Measurements from ENCODE around the gene PTPN1. TPM values are rescaled to one million over a fixed set of nuclear protein-coding genes. Genes with fewer than 3 reads are reported as not detected.
"Not testable (repeated sequence)": the region's sequence is repeated elsewhere in the genome, so short reads cannot be mapped to it uniquely, and the experiment has no call there.

The PTPN1 gene
- total RNA-seq, 1 donor from 2014 or later: 43.8 TPM

DNA sequence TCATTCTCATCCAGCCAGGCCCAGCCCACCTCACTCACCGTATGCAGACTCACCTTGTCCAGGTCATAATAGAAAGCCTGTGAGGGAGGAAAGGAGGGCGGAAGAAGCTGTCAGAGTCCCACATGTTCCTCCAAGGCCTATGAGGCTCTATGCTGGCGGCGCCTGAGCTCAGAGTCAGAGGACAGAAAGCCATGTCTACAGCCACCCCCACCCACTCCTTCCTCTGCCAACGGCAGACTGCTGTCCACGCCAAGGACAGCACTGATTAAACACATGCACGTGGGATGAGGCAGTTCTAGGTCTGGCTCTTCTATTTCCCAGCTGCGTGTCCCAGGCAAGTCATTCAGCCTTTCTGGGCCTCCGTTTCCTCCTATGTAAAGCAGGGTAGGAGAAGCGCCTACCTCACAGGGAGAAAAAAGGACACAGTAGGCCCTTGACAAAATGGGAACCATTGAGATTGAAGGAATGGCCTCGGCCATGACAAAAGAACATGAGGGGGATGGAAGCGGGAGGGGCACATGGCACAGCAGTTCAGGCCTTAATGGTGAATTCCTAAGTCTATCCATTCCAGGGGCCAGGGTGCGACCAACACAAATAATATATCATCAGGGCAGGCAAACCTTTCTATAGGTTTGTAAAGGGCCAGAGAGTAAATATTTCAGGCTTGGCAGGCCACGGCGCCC, 101.1 kb downstream of the PTPN1 start:
- no peak overlapping the region for H3K27ac Mint-ChIP-seq (ENCODE audit: unreplicated experiment)
- TF ChIP-seq CTCF (conservative IDR thresholded peaks at IDR 0.05): no peak
- H3K27me3 Mint-ChIP-seq (ENCODE audit: low read depth): no peaks in the 10 kb centered on the region
- no peak overlapping the region for H3K4me3 Mint-ChIP-seq
- no peaks in the 10 kb centered on the region for H3K9me3 Mint-ChIP-seq
- peaks cover 2% of the 10 kb centered on the region for H3K4me1 Mint-ChIP-seq
- no peaks in the 10 kb centered on the region for H3K36me3 Mint-ChIP-seq (ENCODE audit: low read depth)
- no peak for DNase-seq (ENCODE audit: low read depth, low spot score)

GRCh38 chr20:50613438-50614169, 103.4 kb downstream of the PTPN1 start:
- Mint-ChIP-seq H3K4me3 (no peak overlapping the region), H3K36me3 (ENCODE audit: low read depth) (no peaks in the 10 kb centered on the region), H3K9me3 (no peaks in the 10 kb centered on the region), H3K27ac (ENCODE audit: unreplicated experiment) (peak overlapping the region; percentile 35), H3K27me3 (ENCODE audit: low read depth) (no peaks in the 10 kb centered on the region), H3K4me1 (no peaks in the 10 kb centered on the region)
- no peak for DNase-seq (ENCODE audit: low read depth, low spot score)
- no peak for TF ChIP-seq CTCF (conservative IDR thresholded peaks at IDR 0.05)

GRCh38 chr20:50615407-50615806, 105.2 kb downstream of the PTPN1 start:
- TF ChIP-seq CTCF (conservative IDR thresholded peaks at IDR 0.05): no peak
- Mint-ChIP-seq H3K9me3 (no peaks in the 10 kb centered on the region), H3K36me3 (ENCODE audit: low read depth) (no peaks in the 10 kb centered on the region), H3K27ac (ENCODE audit: unreplicated experiment) (no peak overlapping the region), H3K4me1 (no peaks in the 10 kb centered on the region), H3K27me3 (ENCODE audit: low read depth) (no peaks in the 10 kb centered on the region), H3K4me3 (no peak overlapping the region)
- DNase-seq (ENCODE audit: low read depth, low spot score): no peak

GRCh38 chr20:50617022-50617421, 106.8 kb downstream of the PTPN1 start:
- H3K36me3 Mint-ChIP-seq (ENCODE audit: low read depth): no peaks in the 10 kb centered on the region
- no peaks in the 10 kb centered on the region for H3K4me1 Mint-ChIP-seq
- H3K27me3 Mint-ChIP-seq (ENCODE audit: low read depth): no peaks in the 10 kb centered on the region
- no peak overlapping the region for H3K27ac Mint-ChIP-seq (ENCODE audit: unreplicated experiment)
- no peak overlapping the region for H3K4me3 Mint-ChIP-seq
- TF ChIP-seq CTCF (conservative IDR thresholded peaks at IDR 0.05): no peak
- no peaks in the 10 kb centered on the region for H3K9me3 Mint-ChIP-seq
- DNase-seq (ENCODE audit: low read depth, low spot score): no peak

DNA sequence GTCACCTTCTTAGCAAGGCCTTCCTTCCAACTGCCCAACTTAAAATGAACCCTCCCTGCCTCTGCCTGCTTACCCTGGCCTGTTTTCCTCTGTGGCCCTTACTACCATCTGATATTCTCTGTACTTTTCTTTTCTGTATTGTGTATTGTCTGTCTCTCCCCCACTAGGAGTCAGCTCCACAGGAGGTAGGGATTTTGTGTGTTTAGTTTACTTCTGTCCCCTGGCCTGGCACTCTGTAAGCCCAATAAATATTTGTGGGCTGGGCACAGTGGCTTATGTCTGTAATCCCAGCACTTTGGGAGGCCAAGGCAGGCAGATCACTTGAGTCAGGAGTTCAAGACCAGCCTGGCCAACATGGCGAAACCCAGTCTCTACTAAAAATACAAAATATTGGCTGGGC, 108.4 kb downstream of the PTPN1 start:
- Mint-ChIP-seq H3K27ac (ENCODE audit: unreplicated experiment) (no peak overlapping the region), H3K4me1 (no peaks in the 10 kb centered on the region), H3K9me3 (no peaks in the 10 kb centered on the region), H3K4me3 (no peak overlapping the region), H3K27me3 (ENCODE audit: low read depth) (no peaks in the 10 kb centered on the region), H3K36me3 (ENCODE audit: low read depth) (no peaks in the 10 kb centered on the region)
- TF ChIP-seq CTCF (conservative IDR thresholded peaks at IDR 0.05): no peak
- no peak for DNase-seq (ENCODE audit: low read depth, low spot score)

- H3K27me3 Mint-ChIP-seq (ENCODE audit: low read depth); H3K4me1 Mint-ChIP-seq; H3K9me3 Mint-ChIP-seq; DNase-seq (ENCODE audit: low read depth, low spot score); H3K4me3 Mint-ChIP-seq; H3K36me3 Mint-ChIP-seq (ENCODE audit: low read depth); H3K27ac Mint-ChIP-seq (ENCODE audit: unreplicated experiment): not testable (repeated sequence)
Measured at GRCh38 chr20:50620459-50620858, 110.3 kb downstream of the PTPN1 start.

Measured in neural crest cell (in vitro differentiated cells).